ENCODE results near the gene DMD. TPM values are rescaled to one million over a fixed set of nuclear protein-coding genes. Genes with fewer than 3 reads are reported as not detected.

DMD gene
- total and polyA plus RNA-seq, 7 donors: 2.5 to 260 (median 183) TPM

DNA sequence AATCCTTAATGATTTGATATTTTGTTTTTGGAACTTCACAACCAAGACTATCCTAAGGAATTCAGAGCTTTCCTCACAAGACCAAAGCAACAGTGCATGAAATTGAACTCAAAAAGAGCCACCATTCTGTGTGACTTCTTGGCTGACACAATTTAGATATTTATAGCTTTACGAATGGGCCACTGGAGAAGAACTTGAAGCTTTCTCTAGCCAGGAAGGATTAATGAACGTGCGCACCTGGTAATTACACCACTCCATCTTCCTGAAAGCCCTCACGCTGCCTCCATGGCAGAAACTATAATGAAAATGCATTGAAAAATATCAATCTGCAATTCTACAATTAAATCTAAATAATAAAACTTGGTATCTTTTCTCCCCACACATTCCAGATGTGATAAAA is 1057.8 kb downstream of the DMD start:
- H3K4me1 ChIP-seq: no peaks in the 10 kb centered on the region
- TF ChIP-seq EP300 (IDR thresholded peaks at IDR 0.05) (no peak), POLR2A (IDR thresholded peaks at IDR 0.05) (no peak), POLR2AphosphoS5 (IDR thresholded peaks at IDR 0.05) (no peak)
- TF ChIP-seq, protein P1, sequence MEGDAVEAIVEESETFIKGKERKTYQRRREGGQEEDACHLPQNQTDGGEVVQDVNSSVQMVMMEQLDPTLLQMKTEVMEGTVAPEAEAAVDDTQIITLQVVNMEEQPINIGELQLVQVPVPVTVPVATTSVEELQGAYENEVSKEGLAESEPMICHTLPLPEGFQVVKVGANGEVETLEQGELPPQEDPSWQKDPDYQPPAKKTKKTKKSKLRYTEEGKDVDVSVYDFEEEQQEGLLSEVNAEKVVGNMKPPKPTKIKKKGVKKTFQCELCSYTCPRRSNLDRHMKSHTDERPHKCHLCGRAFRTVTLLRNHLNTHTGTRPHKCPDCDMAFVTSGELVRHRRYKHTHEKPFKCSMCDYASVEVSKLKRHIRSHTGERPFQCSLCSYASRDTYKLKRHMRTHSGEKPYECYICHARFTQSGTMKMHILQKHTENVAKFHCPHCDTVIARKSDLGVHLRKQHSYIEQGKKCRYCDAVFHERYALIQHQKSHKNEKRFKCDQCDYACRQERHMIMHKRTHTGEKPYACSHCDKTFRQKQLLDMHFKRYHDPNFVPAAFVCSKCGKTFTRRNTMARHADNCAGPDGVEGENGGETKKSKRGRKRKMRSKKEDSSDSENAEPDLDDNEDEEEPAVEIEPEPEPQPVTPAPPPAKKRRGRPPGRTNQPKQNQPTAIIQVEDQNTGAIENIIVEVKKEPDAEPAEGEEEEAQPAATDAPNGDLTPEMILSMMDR (IDR thresholded peaks at IDR 0.05): no peak
- DNase-seq: no peak
- no peaks in the 10 kb centered on the region for H3K9me3 ChIP-seq
- H3K27ac ChIP-seq: no peak overlapping the region
- intact Hi-C loops (cut with DNase I): no loop called here
- H3K27me3 ChIP-seq: no peaks in the 10 kb centered on the region
- H3K36me3 ChIP-seq: no peaks in the 10 kb centered on the region
- H3K4me3 ChIP-seq: no peak overlapping the region
- 78 to 91% methylated on average over 4 of the region's 4 CpGs for WGBS, 2 donors

GRCh38 chrX:32150141-32150540 is 1061.2 kb downstream of the DMD start:
- Histone ChIP-seq H3K27me3 (no peaks in the 10 kb centered on the region), H3K9me3 (no peaks in the 10 kb centered on the region), H3K4me3 (no peak overlapping the region), H3K4me1 (no peaks in the 10 kb centered on the region), H3K36me3 (no peaks in the 10 kb centered on the region), H3K27ac (no peak overlapping the region)
- TF ChIP-seq EP300 (IDR thresholded peaks at IDR 0.05): no peak
- no peak for TF ChIP-seq POLR2A (IDR thresholded peaks at IDR 0.05)
- TF ChIP-seq, protein P1 (IDR thresholded peaks at IDR 0.05): no peak
- TF ChIP-seq POLR2AphosphoS5 (IDR thresholded peaks at IDR 0.05): no peak
- no peak for DNase-seq
- 72 to 90% methylated on average over 6 of the region's 6 CpGs for WGBS, 2 donors
- intact Hi-C loops (cut with DNase I): no loop called here

- no peak for TF ChIP-seq EP300 (IDR thresholded peaks at IDR 0.05)
- Histone ChIP-seq H3K4me1 (no peaks in the 10 kb centered on the region), H3K36me3 (no peaks in the 10 kb centered on the region), H3K27me3 (no peaks in the 10 kb centered on the region), H3K4me3 (no peak overlapping the region), H3K9me3 (no peaks in the 10 kb centered on the region), H3K27ac (no peak overlapping the region)
- intact Hi-C loops (cut with DNase I): no loop called here
- 88 to 93% methylated on average over 5 of the region's 5 CpGs for WGBS, 2 donors
- DNase-seq: no peak
Observed at GRCh38 chrX:32141841-32142240, 1069.5 kb downstream of the DMD start.

GRCh38 chrX:32139476-32139875 is 1071.9 kb downstream of the DMD start:
- Histone ChIP-seq H3K36me3 (no peaks in the 10 kb centered on the region), H3K27me3 (no peaks in the 10 kb centered on the region), H3K9me3 (no peaks in the 10 kb centered on the region), H3K4me1 (no peaks in the 10 kb centered on the region), H3K27ac (no peak overlapping the region), H3K4me3 (no peak overlapping the region)
- intact Hi-C loops (cut with DNase I): no loop called here
- DNase-seq: no peak
- TF ChIP-seq POLR2AphosphoS5 (IDR thresholded peaks at IDR 0.05) (no peak), EP300 (IDR thresholded peaks at IDR 0.05) (no peak), POLR2A (IDR thresholded peaks at IDR 0.05) (no peak)
- TF ChIP-seq, protein P1 (IDR thresholded peaks at IDR 0.05): no peak

GRCh38 chrX:32137525-32137924 is 1073.8 kb downstream of the DMD start:
- DNase-seq: no peak
- WGBS, 2 donors: 62 to 66% methylated on average over 2 of the region's 2 CpGs
- no peaks in the 10 kb centered on the region for H3K36me3 ChIP-seq
- no peak for TF ChIP-seq POLR2AphosphoS5 (IDR thresholded peaks at IDR 0.05)
- H3K4me3 ChIP-seq: no peak overlapping the region
- no peak overlapping the region for H3K27ac ChIP-seq
- intact Hi-C loops (cut with DNase I): no loop called here
- no peaks in the 10 kb centered on the region for H3K27me3 ChIP-seq
- H3K4me1 ChIP-seq: no peaks in the 10 kb centered on the region
- no peaks in the 10 kb centered on the region for H3K9me3 ChIP-seq

GRCh38 chrX:32126997-32127396 is 1084.4 kb downstream of the DMD start:
- Histone ChIP-seq H3K27me3 (no peaks in the 10 kb centered on the region), H3K36me3 (no peaks in the 10 kb centered on the region), H3K27ac (no peak overlapping the region), H3K9me3 (no peaks in the 10 kb centered on the region), H3K4me3 (no peak overlapping the region), H3K4me1 (no peaks in the 10 kb centered on the region)
- 52 to 54% methylated on average over 1 of the region's 1 CpG for WGBS, 2 donors
- TF ChIP-seq, protein P1 (IDR thresholded peaks at IDR 0.05): no peak
- TF ChIP-seq POLR2A (IDR thresholded peaks at IDR 0.05): no peak
- TF ChIP-seq EP300 (IDR thresholded peaks at IDR 0.05): no peak
- no peak for TF ChIP-seq POLR2AphosphoS5 (IDR thresholded peaks at IDR 0.05)
- intact Hi-C loops (cut with DNase I): no loop called here
- no peak for DNase-seq

Data from sigmoid colon (tissue), 7 donors.